Endothelial cell of umbilical vein (primary cell): ENCODE results near the gene OTOGL.

Source experiments
- CTCF ChIP-seq, 2 donors: IDR thresholded peaks; 1 replicate in 1 of 2; 2 replicates in 1 of 2; pipeline ENCODE4 v1.5.1; 2011; ENCODE audit warnings: low read length in 2 of 2, mild to moderate bottlenecking in 2 of 2, moderate library complexity in 2 of 2, control low read depth in 1 of 2, inconsistent platforms in 1 of 2, low read depth in 1 of 2; ENCODE audit not compliant: insufficient read depth in 1 of 2; ENCODE audit errors: extremely low read depth in 1 of 2
- POLR2A ChIP-seq: IDR thresholded peaks from 2 replicates; pipeline ENCODE4 v1.6.1; 2012; ENCODE audit warnings: low read depth, mild to moderate bottlenecking, control low read depth, low read length

- no peak for TF ChIP-seq CTCF (IDR thresholded peaks at IDR 0.05; ENCODE audit: extremely low read depth in 1 of 2, insufficient read depth in 1 of 2, low read depth in 1 of 2, low read length in 2 of 2)
- TF ChIP-seq POLR2A: no peak
Measured at GRCh38 chr12:80261403-80261802, 162.1 kb downstream of the OTOGL start.
